NCI-H69 (cell line): ENCODE results near the gene INHBE.
"Not testable (repeated sequence)": the region's sequence is repeated elsewhere in the genome, so short reads cannot be mapped to it uniquely, and the experiment has no call there.

ENCODE experiments used
- DNase-seq: peaks from one replicate; lab custom pipeline; 2025; lab: John Stamatoyannopoulos, UW

INHBE gene

DNA sequence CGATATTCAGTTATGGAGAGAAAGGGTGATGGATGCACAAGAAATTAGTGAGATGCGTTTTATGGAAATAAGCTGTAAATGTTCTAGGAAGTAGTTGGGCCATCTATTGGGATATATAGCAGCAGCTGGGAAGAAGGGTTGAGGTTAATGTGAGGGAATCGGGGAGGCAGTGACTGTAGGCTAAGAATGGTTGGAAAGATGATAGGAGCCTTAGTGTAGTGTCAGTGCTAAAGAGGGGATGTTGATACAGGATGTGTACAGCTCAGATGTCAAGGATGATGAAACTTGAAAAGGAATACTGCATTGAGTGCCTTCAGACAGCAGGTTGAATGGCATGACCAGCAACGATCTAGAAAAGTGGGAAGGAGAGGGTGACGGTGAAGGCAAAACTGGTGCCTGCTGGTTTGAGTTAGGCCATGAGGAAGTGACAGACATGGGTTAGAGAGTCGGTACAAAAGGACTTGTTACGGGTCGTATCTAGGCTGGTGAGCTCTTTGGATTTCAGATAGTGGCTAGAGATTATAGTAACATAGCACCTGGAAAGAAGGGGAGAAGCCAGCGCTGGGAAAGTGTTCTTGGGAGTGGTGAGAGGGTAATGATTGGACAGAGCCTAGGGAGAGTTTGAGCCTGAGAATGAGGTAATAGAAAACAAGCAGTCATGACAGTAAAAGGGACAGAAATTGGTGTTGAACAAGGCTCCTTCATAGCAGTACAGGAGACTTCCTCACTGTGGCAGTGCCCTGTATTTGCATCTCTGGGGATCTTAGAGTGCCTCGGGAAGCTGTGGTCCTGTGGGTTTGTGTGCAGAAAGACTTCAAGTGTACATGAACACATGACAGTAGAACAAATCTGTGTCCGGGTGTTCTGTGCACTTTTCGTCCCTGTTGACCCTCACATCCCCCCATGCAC lies 42.4 kb downstream of the INHBE start:
- DNase-seq = no peak

DNA sequence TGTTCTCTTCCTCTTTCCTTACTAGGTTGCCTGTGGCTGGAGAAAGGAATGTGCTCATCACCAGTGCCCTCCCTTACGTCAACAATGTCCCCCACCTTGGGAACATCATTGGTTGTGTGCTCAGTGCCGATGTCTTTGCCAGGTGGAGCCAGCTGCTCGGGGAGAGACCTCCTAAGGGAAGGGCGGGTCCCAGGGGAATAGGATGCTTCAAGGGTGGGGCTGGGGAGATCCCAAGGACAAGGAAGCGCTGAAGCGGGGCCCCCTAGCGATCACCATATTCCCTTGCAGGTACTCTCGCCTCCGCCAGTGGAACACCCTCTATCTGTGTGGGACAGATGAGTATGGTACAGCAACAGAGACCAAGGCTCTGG lies 43.0 kb downstream of the INHBE start:
- no peak for DNase-seq

DNA sequence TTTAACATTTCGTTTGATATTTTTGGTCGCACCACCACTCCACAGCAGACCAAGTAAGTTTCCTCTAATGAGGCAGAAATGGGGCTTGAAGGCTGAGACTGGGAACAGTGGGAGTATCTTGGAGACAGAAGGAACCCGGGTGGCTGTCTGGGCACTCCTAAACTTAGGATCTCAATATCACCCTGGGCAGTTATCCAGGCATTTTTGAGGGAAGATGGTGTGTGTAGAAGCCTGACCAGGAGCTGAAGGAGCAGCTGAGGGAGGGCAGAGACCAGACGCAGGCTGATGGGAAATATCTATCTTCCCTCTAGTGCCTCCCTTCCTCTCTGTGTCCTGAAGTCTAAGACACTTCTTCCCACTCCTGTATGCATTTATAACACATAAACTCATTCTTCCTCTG lies 43.5 kb downstream of the INHBE start:
- no peak for DNase-seq

DNA sequence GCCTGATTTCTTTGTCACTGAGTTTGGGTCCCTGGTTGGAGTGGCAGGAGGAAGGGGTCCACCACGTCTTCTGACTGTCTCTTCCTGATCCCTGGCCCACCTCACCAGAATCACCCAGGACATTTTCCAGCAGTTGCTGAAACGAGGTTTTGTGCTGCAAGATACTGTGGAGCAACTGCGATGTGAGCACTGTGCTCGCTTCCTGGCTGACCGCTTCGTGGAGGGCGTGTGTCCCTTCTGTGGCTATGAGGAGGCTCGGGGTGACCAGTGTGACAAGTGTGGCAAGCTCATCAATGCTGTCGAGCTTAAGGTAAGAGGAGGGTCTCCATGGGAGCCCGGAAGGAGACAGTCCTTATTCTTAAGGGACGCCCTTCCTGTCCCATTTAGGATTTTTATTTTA lies 45.1 kb downstream of the INHBE start:
- DNase-seq = no peak

DNA sequence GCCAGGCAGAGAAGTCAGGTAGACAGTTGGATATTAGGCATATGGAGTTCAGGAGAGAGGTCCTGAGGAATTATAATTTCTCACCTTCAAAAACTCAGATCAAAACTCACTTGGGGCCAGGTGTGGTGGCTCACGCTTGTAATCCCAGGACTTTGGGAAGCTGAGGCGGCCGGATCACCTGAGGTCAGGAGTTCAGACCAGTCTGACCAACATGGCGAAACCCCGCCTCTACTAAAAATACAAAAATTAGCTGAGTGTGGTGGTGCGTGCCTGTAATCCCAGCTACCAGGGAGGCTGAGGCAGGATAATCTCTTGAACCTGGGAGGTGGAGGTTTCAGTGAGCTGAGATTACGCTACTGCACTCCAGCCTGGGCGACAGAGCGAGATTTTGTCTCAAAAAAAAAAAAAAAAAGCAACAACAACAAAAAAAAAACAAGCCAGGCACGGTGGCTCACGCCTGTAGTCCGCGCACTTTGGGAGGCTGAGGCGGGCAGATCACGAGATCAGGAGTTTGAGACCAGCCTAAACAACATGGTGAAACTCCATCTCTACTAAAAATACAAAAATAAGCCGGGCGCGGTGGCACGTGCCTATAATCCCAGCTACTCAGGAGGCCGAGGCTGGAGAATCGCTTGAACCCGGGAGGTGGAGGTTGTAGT lies 47.3 kb downstream of the INHBE start:
- not testable (repeated sequence) for DNase-seq

DNA sequence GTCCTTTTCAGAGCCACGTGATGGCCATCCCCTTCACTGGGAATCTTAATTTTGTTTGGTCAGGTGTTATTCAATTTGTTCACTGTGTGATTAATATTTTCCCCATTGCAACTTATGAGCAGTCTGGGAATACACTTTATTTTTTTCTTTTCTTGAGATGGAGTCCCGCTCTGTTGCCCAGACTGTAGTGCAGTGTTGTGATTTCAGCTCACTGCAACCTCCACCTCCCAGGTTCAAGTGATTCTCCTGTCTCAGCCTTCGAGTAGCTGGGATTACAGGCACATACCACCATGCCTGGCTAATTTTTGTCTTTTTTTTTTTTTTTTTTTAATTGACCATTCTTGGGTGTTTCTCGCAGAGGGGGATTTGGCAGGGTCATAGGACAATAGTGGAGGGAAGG lies 51.4 kb downstream of the INHBE start:
- not testable (repeated sequence) for DNase-seq
